Measurements from ENCODE around the gene PARD3.
"Not testable (repeated sequence)": the region's sequence is repeated elsewhere in the genome, so short reads cannot be mapped to it uniquely, and the experiment has no call there.

Gene PARD3

GRCh38 chr10:34360984-34361383 lies 454.1 kb downstream of the PARD3 start:
- no peak for DNase-seq

GRCh38 chr10:34359435-34359813 lies 455.7 kb downstream of the PARD3 start:
- no peak for DNase-seq

GRCh38 chr10:34358729-34359434 lies 456.2 kb downstream of the PARD3 start:
- DNase-seq: no peak

GRCh38 chr10:34356463-34356862 lies 458.6 kb downstream of the PARD3 start:
- DNase-seq: no peak

GRCh38 chr10:34353530-34353929 lies 461.6 kb downstream of the PARD3 start:
- not testable (repeated sequence) for DNase-seq

- DNase-seq: not testable (repeated sequence)
Measured at GRCh38 chr10:34352599-34353204, 462.4 kb downstream of the PARD3 start.

GRCh38 chr10:34351161-34351560 lies 463.9 kb downstream of the PARD3 start:
- no peak for DNase-seq

- no peak for DNase-seq
Measured at GRCh38 chr10:34348917-34349485, 466.1 kb downstream of the PARD3 start.

- DNase-seq: no peak
Measured at GRCh38 chr10:34348021-34348420, 467.1 kb downstream of the PARD3 start.

- DNase-seq: no peak
Measured at GRCh38 chr10:34347131-34347530, 468.0 kb downstream of the PARD3 start.

- DNase-seq: no peak
Measured at GRCh38 chr10:34346516-34347100, 468.5 kb downstream of the PARD3 start.

- no peak for DNase-seq
Measured at GRCh38 chr10:34345383-34345782, 469.7 kb downstream of the PARD3 start.

- DNase-seq: no peak
Measured at GRCh38 chr10:34343764-34344163, 471.3 kb downstream of the PARD3 start.

GRCh38 chr10:34341473-34341872 lies 473.6 kb downstream of the PARD3 start:
- DNase-seq: no peak

- DNase-seq: no peak
Measured at GRCh38 chr10:34340934-34341333, 474.2 kb downstream of the PARD3 start.

- no peak for DNase-seq
Measured at GRCh38 chr10:34339816-34340553, 475.1 kb downstream of the PARD3 start.

GRCh38 chr10:34337917-34338316 lies 477.2 kb downstream of the PARD3 start:
- no peak for DNase-seq

- DNase-seq: no peak
Measured at GRCh38 chr10:34335960-34336690, 479.0 kb downstream of the PARD3 start.

- no peak for DNase-seq
Measured at GRCh38 chr10:34334908-34335307, 480.2 kb downstream of the PARD3 start.

- DNase-seq: no peak
Measured at GRCh38 chr10:34333513-34333912, 481.6 kb downstream of the PARD3 start.

GRCh38 chr10:34327184-34327583 lies 487.9 kb downstream of the PARD3 start:
- DNase-seq: no peak

GRCh38 chr10:34323192-34323591 lies 491.9 kb downstream of the PARD3 start:
- DNase-seq: no peak

GRCh38 chr10:34320265-34320664 lies 494.8 kb downstream of the PARD3 start:
- no peak for DNase-seq

Data from DMS153 (cell line).